GM19468 (cell line): Measurements from ENCODE around the gene DBN1.

Source experiments
- ATAC-seq: cut with Tn5 transposase; IDR thresholded peaks from one replicate; pipeline ENCODE4 v1.9.1; 2021; ENCODE audit warnings: mild to moderate bottlenecking, moderate library complexity, moderate number of reproducible peaks; ENCODE audit not compliant: unreplicated experiment; ENCODE audit errors: extremely low read depth

The DBN1 gene

GRCh38 chr5:177445917-177446199 lies 27.6 kb downstream of the DBN1 start:
- ATAC-seq, result no peak

GRCh38 chr5:177445052-177445916 lies 28.1 kb downstream of the DBN1 start:
- ATAC-seq, result no peak

DNA sequence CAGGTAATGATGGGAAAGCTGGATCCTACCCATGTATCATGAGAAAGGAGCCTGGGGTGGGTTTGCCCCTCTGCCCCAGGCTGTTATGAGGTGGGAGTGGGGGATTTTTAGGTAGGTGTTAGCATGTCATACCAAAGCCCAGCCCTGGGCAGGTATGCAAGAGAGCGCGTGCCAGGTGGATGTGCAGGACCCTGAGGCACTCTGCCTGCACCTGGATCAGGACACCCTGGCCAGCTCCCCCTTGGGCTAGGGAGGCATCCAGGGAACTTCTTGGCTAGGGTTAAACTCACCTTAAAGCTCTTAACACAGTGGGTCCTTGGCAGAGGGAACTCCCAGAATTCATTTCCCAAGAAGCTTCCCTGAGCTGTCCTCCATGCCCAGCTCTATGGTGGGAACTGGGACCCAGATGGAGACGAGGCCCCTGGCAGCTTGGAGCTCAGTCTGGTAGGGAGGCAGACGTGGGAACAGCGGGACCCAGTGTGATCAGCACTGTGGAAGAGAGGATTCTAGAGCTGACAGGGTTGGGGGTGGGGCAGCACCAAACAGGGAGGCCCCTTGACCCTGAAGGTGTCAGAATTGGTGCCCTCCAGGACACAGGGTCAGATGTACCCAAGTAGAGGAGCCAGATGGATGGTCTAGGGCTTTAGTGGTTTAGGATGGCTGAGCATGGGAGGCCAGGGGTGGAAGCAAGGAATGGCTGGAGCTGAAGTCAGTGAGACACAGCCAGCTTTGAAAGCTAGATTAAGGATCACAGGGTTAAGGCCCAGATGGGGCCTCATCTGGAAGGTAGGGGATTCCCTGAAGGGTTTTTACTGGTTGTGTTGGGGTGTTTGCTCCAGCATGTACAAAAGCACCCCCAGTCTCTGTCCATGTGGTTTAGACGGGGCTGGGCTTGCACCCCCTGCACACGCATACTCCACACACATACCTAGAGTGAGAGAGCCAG lies 29.1 kb downstream of the DBN1 start:
- no peak for ATAC-seq

DNA sequence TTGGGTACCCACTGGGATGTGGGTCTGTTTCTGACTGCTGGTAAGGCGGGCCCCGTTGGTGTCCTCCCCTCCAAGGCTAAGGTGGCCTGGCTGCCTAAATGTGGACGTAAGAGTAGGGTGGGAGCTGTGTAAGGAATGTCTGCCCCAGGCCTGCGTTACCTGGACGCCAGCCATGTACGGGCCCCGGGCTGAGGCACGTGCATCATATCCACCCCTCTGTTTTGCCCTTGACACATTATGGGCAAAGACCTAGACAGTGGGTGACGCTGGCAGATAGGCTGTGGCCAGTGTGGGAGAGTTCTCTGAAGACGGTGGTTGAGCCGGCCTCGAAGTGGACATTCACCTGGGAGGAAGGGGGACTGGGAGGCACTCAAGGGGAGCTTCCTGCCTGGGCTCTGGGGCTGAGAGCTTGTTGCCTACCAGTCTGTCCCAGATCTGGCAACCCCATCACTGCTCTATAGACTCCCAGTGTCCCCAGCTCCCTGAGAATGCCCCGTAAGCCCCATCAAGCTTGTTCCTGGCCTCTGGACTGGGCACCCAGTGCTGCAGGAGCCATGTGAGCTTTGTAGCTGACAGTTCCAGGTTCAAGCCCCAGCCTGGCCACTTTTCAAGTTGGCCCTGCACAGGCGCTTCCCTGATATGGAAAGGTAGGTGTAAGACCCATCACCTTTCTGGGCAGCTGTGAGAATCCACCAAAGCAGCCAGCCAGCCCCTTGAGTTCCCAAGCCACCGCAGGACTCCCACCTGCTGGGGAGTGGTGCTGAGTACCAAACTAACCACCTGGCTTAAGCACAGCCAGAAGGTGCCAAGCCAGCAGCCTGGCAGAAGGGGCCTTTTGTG lies 30.1 kb downstream of the DBN1 start:
- ATAC-seq, result no peak

DNA sequence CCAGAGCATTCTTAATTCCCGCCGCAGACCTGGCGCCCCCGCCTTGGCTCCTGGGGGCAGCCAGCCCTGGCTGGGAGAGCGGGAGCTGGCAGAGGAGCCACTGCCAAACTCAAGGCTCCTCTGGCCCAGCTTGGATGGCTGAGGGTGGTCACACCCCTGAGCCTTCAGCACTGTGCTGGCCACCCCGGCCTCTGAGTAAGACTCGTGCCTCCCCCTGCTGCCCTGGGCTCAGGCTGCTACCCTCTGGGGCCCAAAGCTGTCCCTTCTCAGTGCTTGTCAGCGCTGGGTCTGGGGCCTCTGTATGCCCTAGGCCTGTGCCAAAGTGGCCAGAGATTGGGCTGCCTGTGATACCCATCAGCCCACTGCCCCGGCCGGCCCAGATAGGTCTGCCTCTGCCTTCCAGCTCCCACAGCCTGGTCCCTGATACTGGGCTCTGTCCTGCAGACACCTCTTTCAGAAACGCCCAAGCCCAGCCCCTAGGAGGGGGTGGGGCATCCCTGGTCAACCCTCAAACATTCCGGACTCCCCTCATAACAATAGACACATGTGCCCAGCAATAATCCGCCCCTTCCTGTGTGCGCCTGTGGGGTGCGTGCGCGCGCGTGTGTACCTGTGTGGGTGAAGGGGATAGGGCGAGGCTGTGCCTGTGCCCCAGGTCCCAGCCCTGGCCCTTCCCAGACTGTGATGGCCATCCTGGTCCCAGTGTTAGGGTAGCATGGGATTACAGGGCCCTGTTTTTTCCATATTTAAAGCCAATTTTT lies 31.2 kb downstream of the DBN1 start:
- ATAC-seq, result no peak

DNA sequence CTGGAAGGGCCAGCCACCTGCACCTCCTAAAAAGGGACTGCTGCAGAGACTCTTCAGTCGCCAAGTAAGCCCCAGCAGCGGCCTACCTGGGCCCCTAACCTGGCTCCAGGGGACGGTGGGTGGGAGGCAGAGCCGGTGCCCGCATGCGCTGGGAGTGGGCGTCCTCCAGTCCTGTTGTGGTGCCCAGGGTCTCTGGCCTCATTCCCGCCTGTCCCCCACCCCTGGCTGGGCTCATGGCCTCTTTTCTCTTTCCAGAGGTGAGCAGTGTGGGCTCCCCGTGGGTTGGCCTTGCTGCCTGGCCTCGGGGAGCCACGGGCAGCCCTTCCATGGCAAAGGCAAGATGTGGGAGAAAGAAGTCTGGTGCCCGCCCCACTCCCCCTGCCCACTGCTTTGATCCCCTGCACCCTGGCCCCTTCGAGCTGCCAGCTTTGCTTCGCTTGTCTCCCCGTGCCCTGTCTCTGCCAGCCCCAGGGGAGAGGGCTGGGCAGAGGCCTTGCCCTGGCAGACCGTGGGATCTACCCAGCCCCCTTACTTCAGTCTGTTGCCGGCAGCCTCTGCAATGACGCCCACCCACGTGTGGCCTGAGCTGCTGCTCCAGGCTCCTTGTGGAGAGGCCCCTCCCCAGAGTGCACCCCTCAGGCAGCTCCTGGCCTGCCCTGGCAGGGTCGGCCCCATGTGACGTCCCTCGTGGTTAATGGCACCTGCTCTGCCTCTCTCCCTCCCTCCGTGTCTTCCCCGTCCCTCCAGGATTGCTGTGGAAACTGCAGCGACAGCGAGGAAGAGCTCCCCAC lies 32.2 kb downstream of the DBN1 start:
- ATAC-seq, result no peak

- ATAC-seq, result no peak
These were observed 33.0 kb downstream of the DBN1 start for GRCh38 chr5:177440211-177440989.

DNA sequence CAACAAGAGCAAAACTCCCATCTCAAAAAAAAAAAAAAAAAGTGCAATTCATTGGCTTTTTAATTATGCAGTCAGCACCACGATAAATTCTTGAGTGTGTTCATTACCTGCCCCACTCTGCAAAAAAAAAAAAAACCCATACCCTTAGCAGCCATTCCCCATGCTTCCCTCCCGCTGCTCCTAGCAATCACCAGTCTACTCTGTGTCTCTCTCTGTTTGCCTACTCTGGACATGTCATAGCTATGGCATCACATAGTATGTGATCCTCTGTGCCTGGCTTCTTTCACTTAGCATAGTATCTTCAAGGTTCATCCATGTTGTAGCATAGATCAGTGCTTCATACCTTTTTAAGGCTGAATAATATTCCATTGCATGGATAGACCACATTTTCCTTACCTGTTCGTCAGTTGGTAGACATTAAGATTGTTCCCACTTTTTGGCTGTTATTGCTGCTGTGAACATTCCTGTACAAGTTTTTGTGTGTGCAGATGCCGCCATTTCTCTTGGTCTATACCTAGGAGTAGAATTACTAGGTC lies 33.8 kb downstream of the DBN1 start:
- ATAC-seq, result no peak

DNA sequence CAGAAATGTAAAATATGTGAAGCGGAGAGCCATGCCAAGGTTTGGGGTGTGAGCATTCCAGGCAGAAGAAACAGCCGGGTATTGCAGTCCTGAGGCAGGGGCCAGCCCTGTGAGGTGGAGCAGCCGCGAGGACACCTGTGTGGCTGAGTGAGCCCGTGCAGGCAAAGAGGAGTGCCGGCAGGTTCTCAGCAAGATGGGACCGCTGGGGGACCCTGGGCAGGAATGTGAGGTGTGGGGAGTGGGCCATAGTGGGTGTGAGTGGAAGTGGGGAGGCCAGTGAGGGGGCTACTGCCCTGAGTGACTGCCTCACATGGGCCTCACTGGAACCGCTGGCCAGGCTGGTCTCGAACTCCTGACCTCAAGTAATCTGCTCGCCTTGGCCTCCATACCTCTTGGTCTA lies 35.0 kb downstream of the DBN1 start:
- ATAC-seq, result no peak

DNA sequence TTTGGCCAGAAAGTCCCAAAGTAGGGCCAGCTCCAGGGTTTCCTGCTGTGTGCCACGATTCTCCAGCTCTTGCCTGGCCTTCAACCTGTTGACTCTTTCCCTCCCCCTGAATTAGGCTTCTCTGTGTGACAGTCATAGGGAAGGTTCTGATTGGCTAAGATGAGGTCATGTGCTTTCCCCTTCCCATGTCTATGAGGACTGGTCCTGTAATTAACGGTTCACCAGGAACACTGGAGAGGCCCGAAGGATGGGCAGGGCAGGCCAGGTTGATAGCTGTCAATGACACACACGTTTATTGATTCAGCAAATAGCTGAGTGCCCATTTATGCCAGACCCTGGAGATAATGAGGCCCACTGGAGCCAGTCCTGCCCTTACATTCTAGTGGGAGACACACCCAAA lies 35.8 kb downstream of the DBN1 start:
- no peak for ATAC-seq

DNA sequence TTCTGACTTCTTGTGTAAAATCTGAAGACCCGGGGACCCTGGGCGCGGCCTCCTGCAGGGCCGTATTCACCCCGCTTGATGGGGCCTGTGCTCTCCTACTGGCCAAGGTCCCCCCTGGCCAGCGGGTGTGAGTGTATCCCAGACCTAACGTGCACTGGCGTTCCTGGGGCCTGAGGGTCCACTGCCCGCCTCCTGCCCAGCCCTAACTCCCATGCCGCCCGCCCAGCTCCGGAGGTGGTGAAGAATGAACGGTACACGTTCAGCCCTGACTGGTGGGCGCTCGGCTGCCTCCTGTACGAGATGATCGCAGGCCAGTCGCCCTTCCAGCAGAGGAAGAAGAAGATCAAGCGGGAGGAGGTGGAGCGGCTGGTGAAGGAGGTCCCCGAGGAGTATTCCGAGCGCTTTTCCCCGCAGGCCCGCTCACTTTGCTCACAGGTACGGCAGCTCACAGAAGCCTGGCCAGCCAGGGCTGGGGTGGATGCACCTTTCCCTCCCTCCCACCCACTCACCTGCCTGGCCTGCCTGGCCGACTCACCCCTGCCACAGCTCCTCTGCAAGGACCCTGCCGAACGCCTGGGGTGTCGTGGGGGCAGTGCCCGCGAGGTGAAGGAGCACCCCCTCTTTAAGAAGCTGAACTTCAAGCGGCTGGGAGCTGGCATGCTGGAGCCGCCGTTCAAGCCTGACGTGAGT lies 37.4 kb downstream of the DBN1 start:
- no peak for ATAC-seq

- no peak for ATAC-seq
These were observed 38.3 kb downstream of the DBN1 start for GRCh38 chr5:177434942-177435738.

GRCh38 chr5:177434437-177434836 lies 39.0 kb downstream of the DBN1 start:
- ATAC-seq, result no peak

- no peak for ATAC-seq
These were observed 39.7 kb downstream of the DBN1 start for GRCh38 chr5:177433658-177434217.

- no peak for ATAC-seq
These were observed 40.4 kb downstream of the DBN1 start for GRCh38 chr5:177432839-177433657.
